HCT116 (cell line): ENCODE measurements around the gene UAP1. TPM values are rescaled to one million over a fixed set of nuclear protein-coding genes. Genes with fewer than 3 reads are reported as not detected.

Source experiments
- ATAC-seq: fragments of 200-7000 bp; cut with Tn5 transposase; 2 replicates; pipeline ENCODE4 v1.9.1; 2020; ENCODE audit warnings: mild to moderate bottlenecking, moderate library complexity
- BruUV-seq: library from RNA; stranded (reverse); fragments of 400-500 nt; replicated peaks from 2 replicates; lab custom pipeline; 2021; lab: Mats Ljungman, UMichigan
- CTCF ChIA-PET: fragments of 300-600 bp; sonication (Branson Sonifier 250); formaldehyde crosslinking; loops from one replicate; lab custom pipeline; 2021; ENCODE audit warnings: antibody characterized with exemption; lab: Charles Lee
- POLR2A ChIA-PET: fragments of 300-600, 350-600 bp; sonication (Branson Sonifier 250); formaldehyde crosslinking; loops from one replicate; lab custom pipeline; 2021; ENCODE audit warnings: antibody characterized with exemption; lab: Charles Lee
- RAD21 ChIA-PET, 2 experiments: fragments of 300-600 bp; sonication (Branson Sonifier 250); formaldehyde crosslinking; loops; one replicate each; lab custom pipeline; 2023; ENCODE audit warnings: low total read pairs in 2 of 2; ENCODE audit not compliant: uncharacterized antibody in 2 of 2, unreplicated experiment in 2 of 2, low non-redundant PET in 1 of 2; lab: Charles Lee
- DNase-seq: peaks from one replicate; pipeline ENCODE4 v3.0.0-alpha.2; 2010; ENCODE audit warnings: low read depth, low spot score
- H2AFZ ChIP-seq: fragments of 200-600 bp; shearing (Covaris generic), sonication (generic); 2 replicates; pipeline ENCODE4 v1.6.1; 2017; ENCODE audit warnings: low read depth, mixed run types, mixed read lengths, antibody characterized with exemption, low read length; ENCODE audit not compliant: poor library complexity, severe bottlenecking
- H3K27ac ChIP-seq: 2 replicates; pipeline ENCODE4 v1.5.1; 2012; ENCODE audit warnings: low read depth, low read length
- H3K27me3 ChIP-seq: fragments of 200-600 bp; sonication (generic); 2 replicates; pipeline ENCODE4 v1.6.1; 2016; ENCODE audit warnings: mixed run types, low read length, mixed read lengths; ENCODE audit not compliant: insufficient read depth
- H3K36me3 ChIP-seq, 2 experiments: fragments of 200-500 bp in 1 of 2; fragments of 200-600 bp in 1 of 2; sonication (Bioruptor generic) in 1 of 2; sonication (generic) in 1 of 2; 2 replicates each; pipeline versions ENCODE4 v1.5.1 to v1.6.1; 2014 to 2016; ENCODE audit warnings: low read length in 2 of 2, inconsistent platforms in 1 of 2, mixed read lengths in 1 of 2, mixed run types in 1 of 2; ENCODE audit not compliant: insufficient read depth in 2 of 2, control insufficient read depth in 1 of 2
- H3K4me1 ChIP-seq, 2 experiments: fragments of 200-600 bp in 1 of 2; sonication (generic) in 1 of 2; 2 replicates each; pipeline versions ENCODE4 v1.5.1 to v1.6.1; 2012 to 2017; ENCODE audit warnings: low read length in 2 of 2, inconsistent platforms in 1 of 2, mild to moderate bottlenecking in 1 of 2, mixed read lengths in 1 of 2, mixed run types in 1 of 2, moderate library complexity in 1 of 2; ENCODE audit not compliant: insufficient read depth in 2 of 2, control insufficient read depth in 1 of 2
- H3K4me2 ChIP-seq: fragments of 200-600 bp; sonication (generic); 2 replicates; pipeline ENCODE4 v1.6.1; 2017; ENCODE audit warnings: mixed run types, low read length, mixed read lengths
- H3K4me3 ChIP-seq, 2 experiments: fragments of 200-600 bp in 1 of 2; sonication (generic) in 1 of 2; replicated peaks in 1 of 2; 2 replicates each; pipeline ENCODE4 v1.5.1; 2011 to 2016; ENCODE audit warnings: low read length in 2 of 2, control low read depth in 1 of 2, low read depth in 1 of 2, mild to moderate bottlenecking in 1 of 2, mixed read lengths in 1 of 2, mixed run types in 1 of 2
- H3K79me2 ChIP-seq: fragments of 200-600 bp; sonication (generic); 2 replicates; pipeline ENCODE4 v1.6.1; 2017; ENCODE audit warnings: mild to moderate bottlenecking, mixed run types, low read length, moderate library complexity, mixed read lengths; ENCODE audit not compliant: insufficient read depth
- H3K9ac ChIP-seq: fragments of 200-600 bp; sonication (generic); 2 replicates; pipeline ENCODE4 v1.6.1; 2016; ENCODE audit warnings: low read length, mixed read lengths
- H3K9me2 ChIP-seq: fragments of 200-600 bp; sonication (generic), shearing (Covaris generic); 2 replicates; pipeline ENCODE4 v1.6.1; 2017; ENCODE audit warnings: mixed run types, mild to moderate bottlenecking, moderate library complexity; ENCODE audit not compliant: insufficient read depth
- H3K9me3 ChIP-seq, 2 experiments: fragments of 200-500 bp in 1 of 2; fragments of 200-600 bp in 1 of 2; sonication (Bioruptor generic) in 1 of 2; sonication (generic) in 1 of 2; 2 replicates each; pipeline ENCODE4 v1.6.1; 2014 to 2017; ENCODE audit warnings: low read length in 2 of 2, mixed read lengths in 2 of 2, inconsistent platforms in 1 of 2, low read depth in 1 of 2, mild to moderate bottlenecking in 1 of 2, mixed run types in 1 of 2, moderate library complexity in 1 of 2; ENCODE audit not compliant: control insufficient read depth in 1 of 2, insufficient read depth in 1 of 2
- H4K20me1 ChIP-seq: fragments of 200-600 bp; sonication (generic), shearing (Covaris generic); 2 replicates; pipeline ENCODE4 v1.6.1; 2017; ENCODE audit warnings: mixed run types, mild to moderate bottlenecking, moderate library complexity; ENCODE audit not compliant: insufficient read depth
- EZH2 ChIP-seq: fragments of 200-600 bp; sonication (generic); IDR thresholded peaks from 2 replicates; pipeline ENCODE4 v1.6.1; 2017; ENCODE audit warnings: antibody characterized with exemption, mixed run types
- EZH2phosphoT487 ChIP-seq: fragments of 200-600 bp; IDR thresholded peaks from 2 replicates; pipeline ENCODE4 v1.6.1; 2018; ENCODE audit warnings: antibody characterized with exemption, borderline replicate concordance
- JUND ChIP-seq: IDR thresholded peaks from 2 replicates; pipeline ENCODE4 v1.6.1; 2012
- RAD21 ChIP-seq: IDR thresholded peaks from 2 replicates; pipeline ENCODE4 v1.6.1; 2012; ENCODE audit warnings: low read depth, mild to moderate bottlenecking
- SIN3A ChIP-seq: IDR thresholded peaks from 2 replicates; pipeline ENCODE4 v1.6.1; 2012; ENCODE audit warnings: low read depth
- SP1 ChIP-seq: IDR thresholded peaks from 2 replicates; pipeline ENCODE4 v1.6.1; 2012; ENCODE audit warnings: low read depth
- SRF ChIP-seq: IDR thresholded peaks from 2 replicates; pipeline ENCODE4 v1.6.1; 2012; ENCODE audit warnings: low read depth
- TCF7L2 ChIP-seq: IDR thresholded peaks from 2 replicates; pipeline ENCODE4 v1.7.0; 2011; ENCODE audit warnings: borderline replicate concordance, inconsistent platforms; ENCODE audit not compliant: insufficient read depth, insufficient read length; ENCODE audit errors: extremely low read depth
- YY1 ChIP-seq: IDR thresholded peaks from 2 replicates; pipeline ENCODE4 v1.6.1; 2011; ENCODE audit warnings: low read length, low read depth, moderate library complexity, mild to moderate bottlenecking; ENCODE audit not compliant: insufficient replicate concordance; ENCODE audit errors: extremely low read depth
- ZFX ChIP-seq: fragments of 450-650 bp; IDR thresholded peaks from 2 replicates; pipeline ENCODE4 v1.6.1; 2017
- intact Hi-C: fragments of 100-400 bp; cut with micrococcal nuclease; formaldehyde crosslinking; loops from 2 replicates; pipeline ENCODE4 v1.10.0; 2022
- total RNA-seq: library from RNA; stranded (reverse); gene quantifications from one replicate; pipeline ENCODE4 v1.2.1, GENCODE V29; 2021; ENCODE audit not compliant: unreplicated experiment
- TF ChIP-seq, protein P1 (sequence below): IDR thresholded peaks from 2 replicates; pipeline ENCODE4 v1.6.1; 2011; ENCODE audit warnings: mild to moderate bottlenecking, low read length, moderate library complexity; ENCODE audit not compliant: insufficient replicate concordance; ENCODE audit errors: extremely low read depth
- TF ChIP-seq, protein P2 (sequence below), 3 experiments: fragments of 200-600 bp in 1 of 3; sonication (generic) in 1 of 3; IDR thresholded peaks in 2 of 3; conservative IDR thresholded peaks in 1 of 3; 2 replicates each; pipeline ENCODE4 v1.5.1; 2012 to 2017; ENCODE audit warnings: low read depth in 2 of 3, low read length in 2 of 3, antibody characterized with exemption in 1 of 3, borderline replicate concordance in 1 of 3, control low read depth in 1 of 3, mild to moderate bottlenecking in 1 of 3, mixed read lengths in 1 of 3, mixed run types in 1 of 3, moderate library complexity in 1 of 3; ENCODE audit not compliant: insufficient read depth in 1 of 3
- TF ChIP-seq, protein P3 (sequence below): IDR thresholded peaks from 2 replicates; pipeline ENCODE4 v1.6.1; 2012; ENCODE audit warnings: low read depth
- TF ChIP-seq, protein P4 (sequence below): IDR thresholded peaks from 2 replicates; pipeline ENCODE4 v1.6.1; 2012
- TF ChIP-seq, protein P5 (sequence below): IDR thresholded peaks from 2 replicates; pipeline ENCODE4 v1.6.1; 2012

Gene UAP1
- total RNA-seq, 1 experiment from 2014 or later = 51.4 TPM

DNA sequence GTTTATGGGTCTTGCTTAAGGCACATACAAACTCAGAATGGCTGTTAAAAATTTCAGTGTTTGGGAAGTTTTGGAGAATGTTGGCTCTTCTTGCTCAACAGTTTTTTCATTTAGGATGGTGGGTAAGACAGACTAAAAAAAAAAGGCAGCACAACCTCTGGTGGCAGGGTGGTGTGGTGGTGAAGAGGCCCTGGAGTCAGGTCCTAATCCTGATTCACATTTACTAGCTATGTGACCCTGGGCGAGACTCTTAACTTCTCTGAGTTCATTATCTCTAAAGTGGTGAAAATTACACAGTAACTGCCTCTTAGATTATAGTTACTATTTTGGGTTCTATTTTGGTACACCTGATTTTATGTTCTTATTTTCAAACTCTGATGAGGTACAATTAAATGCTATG is 11.6 kb downstream of the UAP1 start:
- Histone ChIP-seq H3K9me3 (no peaks in the 10 kb centered on the region), H4K20me1 (no peaks in the 10 kb centered on the region), H3K27ac (no peak overlapping the region), H3K4me3 (no peak overlapping the region), H3K4me2 (no peak overlapping the region), H3K27me3 (no peaks in the 10 kb centered on the region), H3K79me2 (peaks cover 48% of the 10 kb centered on the region), H3K9ac (no peak overlapping the region), H2AFZ (no peak overlapping the region), H3K36me3 (peaks cover 2 to 10% of the 10 kb centered on the region in 2 experiments; a peak in 1 of 4 replicates), H3K9me2 (no peaks in the 10 kb centered on the region), H3K4me1 (no peaks in the 10 kb centered on the region)
- intact Hi-C loops = no loop called here
- ChIA-PET RAD21 (no interaction called here), CTCF (interaction anchor here (1.4 kb wide), 1 partner anchor 215 kb away, joined by 3 read pairs; no protein-coding TSS in a partner anchor), POLR2A (no interaction called here)
- ATAC-seq = no peak
- TF ChIP-seq SRF (no peak), SP1 (no peak), EZH2 (no peak), SIN3A (no peak), JUND (no peak), YY1 (no peak), RAD21 (no peak), TCF7L2 (no peak), ZFX (no peak), EZH2phosphoT487 (no peak)
- TF ChIP-seq, protein P1, sequence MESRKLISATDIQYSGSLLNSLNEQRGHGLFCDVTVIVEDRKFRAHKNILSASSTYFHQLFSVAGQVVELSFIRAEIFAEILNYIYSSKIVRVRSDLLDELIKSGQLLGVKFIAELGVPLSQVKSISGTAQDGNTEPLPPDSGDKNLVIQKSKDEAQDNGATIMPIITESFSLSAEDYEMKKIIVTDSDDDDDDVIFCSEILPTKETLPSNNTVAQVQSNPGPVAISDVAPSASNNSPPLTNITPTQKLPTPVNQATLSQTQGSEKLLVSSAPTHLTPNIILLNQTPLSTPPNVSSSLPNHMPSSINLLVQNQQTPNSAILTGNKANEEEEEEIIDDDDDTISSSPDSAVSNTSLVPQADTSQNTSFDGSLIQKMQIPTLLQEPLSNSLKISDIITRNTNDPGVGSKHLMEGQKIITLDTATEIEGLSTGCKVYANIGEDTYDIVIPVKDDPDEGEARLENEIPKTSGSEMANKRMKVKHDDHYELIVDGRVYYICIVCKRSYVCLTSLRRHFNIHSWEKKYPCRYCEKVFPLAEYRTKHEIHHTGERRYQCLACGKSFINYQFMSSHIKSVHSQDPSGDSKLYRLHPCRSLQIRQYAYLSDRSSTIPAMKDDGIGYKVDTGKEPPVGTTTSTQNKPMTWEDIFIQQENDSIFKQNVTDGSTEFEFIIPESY = no peak
- TF ChIP-seq, protein P2, sequence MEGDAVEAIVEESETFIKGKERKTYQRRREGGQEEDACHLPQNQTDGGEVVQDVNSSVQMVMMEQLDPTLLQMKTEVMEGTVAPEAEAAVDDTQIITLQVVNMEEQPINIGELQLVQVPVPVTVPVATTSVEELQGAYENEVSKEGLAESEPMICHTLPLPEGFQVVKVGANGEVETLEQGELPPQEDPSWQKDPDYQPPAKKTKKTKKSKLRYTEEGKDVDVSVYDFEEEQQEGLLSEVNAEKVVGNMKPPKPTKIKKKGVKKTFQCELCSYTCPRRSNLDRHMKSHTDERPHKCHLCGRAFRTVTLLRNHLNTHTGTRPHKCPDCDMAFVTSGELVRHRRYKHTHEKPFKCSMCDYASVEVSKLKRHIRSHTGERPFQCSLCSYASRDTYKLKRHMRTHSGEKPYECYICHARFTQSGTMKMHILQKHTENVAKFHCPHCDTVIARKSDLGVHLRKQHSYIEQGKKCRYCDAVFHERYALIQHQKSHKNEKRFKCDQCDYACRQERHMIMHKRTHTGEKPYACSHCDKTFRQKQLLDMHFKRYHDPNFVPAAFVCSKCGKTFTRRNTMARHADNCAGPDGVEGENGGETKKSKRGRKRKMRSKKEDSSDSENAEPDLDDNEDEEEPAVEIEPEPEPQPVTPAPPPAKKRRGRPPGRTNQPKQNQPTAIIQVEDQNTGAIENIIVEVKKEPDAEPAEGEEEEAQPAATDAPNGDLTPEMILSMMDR (IDR thresholded peaks at IDR 0.05 in 2 of 3, conservative IDR thresholded peaks at IDR 0.05 in 1 of 3; ENCODE audit: borderline replicate concordance in 1 of 3, insufficient read depth in 1 of 3, low read depth in 2 of 3, low read length in 2 of 3) = no peak
- TF ChIP-seq, protein P3, sequence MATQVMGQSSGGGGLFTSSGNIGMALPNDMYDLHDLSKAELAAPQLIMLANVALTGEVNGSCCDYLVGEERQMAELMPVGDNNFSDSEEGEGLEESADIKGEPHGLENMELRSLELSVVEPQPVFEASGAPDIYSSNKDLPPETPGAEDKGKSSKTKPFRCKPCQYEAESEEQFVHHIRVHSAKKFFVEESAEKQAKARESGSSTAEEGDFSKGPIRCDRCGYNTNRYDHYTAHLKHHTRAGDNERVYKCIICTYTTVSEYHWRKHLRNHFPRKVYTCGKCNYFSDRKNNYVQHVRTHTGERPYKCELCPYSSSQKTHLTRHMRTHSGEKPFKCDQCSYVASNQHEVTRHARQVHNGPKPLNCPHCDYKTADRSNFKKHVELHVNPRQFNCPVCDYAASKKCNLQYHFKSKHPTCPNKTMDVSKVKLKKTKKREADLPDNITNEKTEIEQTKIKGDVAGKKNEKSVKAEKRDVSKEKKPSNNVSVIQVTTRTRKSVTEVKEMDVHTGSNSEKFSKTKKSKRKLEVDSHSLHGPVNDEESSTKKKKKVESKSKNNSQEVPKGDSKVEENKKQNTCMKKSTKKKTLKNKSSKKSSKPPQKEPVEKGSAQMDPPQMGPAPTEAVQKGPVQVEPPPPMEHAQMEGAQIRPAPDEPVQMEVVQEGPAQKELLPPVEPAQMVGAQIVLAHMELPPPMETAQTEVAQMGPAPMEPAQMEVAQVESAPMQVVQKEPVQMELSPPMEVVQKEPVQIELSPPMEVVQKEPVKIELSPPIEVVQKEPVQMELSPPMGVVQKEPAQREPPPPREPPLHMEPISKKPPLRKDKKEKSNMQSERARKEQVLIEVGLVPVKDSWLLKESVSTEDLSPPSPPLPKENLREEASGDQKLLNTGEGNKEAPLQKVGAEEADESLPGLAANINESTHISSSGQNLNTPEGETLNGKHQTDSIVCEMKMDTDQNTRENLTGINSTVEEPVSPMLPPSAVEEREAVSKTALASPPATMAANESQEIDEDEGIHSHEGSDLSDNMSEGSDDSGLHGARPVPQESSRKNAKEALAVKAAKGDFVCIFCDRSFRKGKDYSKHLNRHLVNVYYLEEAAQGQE = no peak
- TF ChIP-seq, protein P4, sequence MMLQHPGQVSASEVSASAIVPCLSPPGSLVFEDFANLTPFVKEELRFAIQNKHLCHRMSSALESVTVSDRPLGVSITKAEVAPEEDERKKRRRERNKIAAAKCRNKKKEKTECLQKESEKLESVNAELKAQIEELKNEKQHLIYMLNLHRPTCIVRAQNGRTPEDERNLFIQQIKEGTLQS = no peak
- TF ChIP-seq, protein P5, sequence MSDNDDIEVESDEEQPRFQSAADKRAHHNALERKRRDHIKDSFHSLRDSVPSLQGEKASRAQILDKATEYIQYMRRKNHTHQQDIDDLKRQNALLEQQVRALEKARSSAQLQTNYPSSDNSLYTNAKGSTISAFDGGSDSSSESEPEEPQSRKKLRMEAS = no peak
- no peak for DNase-seq
- no TSS peak for BruUV-seq
